ENCODE results near the gene TDRD9.

TDRD9 gene

DNA sequence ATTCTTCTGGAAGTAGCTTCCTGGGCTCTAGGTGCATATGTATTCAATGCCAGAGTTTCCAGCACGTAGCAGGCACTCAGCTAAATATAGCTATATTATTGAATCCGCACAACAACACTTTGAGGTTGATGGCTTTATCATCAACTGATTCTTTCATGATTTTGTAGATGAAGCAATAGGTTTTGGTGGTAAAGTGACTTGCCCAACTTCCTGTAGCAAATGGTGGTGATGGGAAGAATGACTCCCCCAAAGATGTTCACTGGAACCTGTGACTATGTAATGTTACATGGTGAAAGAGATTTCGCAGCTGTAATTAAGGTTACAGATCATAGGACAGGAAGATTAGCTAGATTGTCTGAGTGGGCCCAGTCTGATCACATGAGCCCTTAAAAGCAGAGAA lies 3.2 kb downstream of the TDRD9 start:
- peak; percentile 78 for ATAC-seq
- H3K27ac Mint-ChIP-seq, result peak overlapping the region; percentile 60
- H3K9me3 Mint-ChIP-seq, result no peaks in the 10 kb centered on the region
- no peak for DNase-seq (ENCODE audit: low spot score in 2 of 2)
- H3K4me3 Mint-ChIP-seq, result no peak overlapping the region
- no peaks in the 10 kb centered on the region for H3K36me3 Mint-ChIP-seq
- H3K4me1 Mint-ChIP-seq, result no peaks in the 10 kb centered on the region

GRCh38 chr14:103932791-103933490 lies 4.7 kb downstream of the TDRD9 start:
- H3K4me3 Mint-ChIP-seq, result no peak overlapping the region
- DNase-seq (ENCODE audit: low spot score in 2 of 2), result no peak
- ATAC-seq, result no peak
- peak overlapping the region; percentile 9 for H3K27ac Mint-ChIP-seq
- no peaks in the 10 kb centered on the region for H3K36me3 Mint-ChIP-seq
- no peaks in the 10 kb centered on the region for H3K9me3 Mint-ChIP-seq
- H3K4me1 Mint-ChIP-seq, result no peaks in the 10 kb centered on the region

DNA sequence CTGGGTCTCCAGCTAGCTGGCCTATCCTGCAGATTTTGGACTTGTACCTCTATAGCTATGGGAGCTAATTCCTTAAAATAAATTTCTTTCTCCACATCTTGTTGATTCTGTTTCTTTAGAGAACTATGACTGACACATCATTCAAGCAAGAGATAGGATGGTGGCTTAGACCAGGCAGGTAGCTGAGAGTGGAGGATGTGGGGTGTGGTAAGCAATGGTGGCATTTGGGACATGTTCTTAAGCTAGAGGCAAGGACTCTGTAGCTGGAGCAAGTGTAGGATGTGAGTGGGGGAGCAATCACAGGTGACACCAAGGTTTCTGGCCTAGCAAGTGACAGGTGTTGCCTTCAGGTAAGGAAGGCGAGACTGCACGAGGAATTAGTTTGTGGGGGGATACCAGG lies 6.8 kb downstream of the TDRD9 start:
- Mint-ChIP-seq H3K27ac (no peak overlapping the region), H3K4me3 (no peak overlapping the region), H3K9me3 (no peaks in the 10 kb centered on the region), H3K36me3 (no peaks in the 10 kb centered on the region), H3K4me1 (no peaks in the 10 kb centered on the region)
- ATAC-seq (no peak), DNase-seq (ENCODE audit: low spot score in 2 of 2) (no peak)

- DNase-seq (ENCODE audit: low spot score in 2 of 2), result no peak
- Mint-ChIP-seq H3K36me3 (no peaks in the 10 kb centered on the region), H3K4me3 (no peak overlapping the region), H3K27ac (no peak overlapping the region), H3K4me1 (no peaks in the 10 kb centered on the region), H3K9me3 (no peaks in the 10 kb centered on the region)
- ATAC-seq, result no peak
Observed at GRCh38 chr14:103941462-103941861, 13.2 kb downstream of the TDRD9 start.

- Mint-ChIP-seq H3K27ac (no peak within 1 kb of the TSS), H3K9me3 (no peaks in the 10 kb centered on the region), H3K4me1 (no peaks in the 10 kb centered on the region), H3K36me3 (no peaks in the 10 kb centered on the region), H3K4me3 (no peak within 1 kb of the TSS)
- DNase-seq (ENCODE audit: low spot score in 2 of 2), result no peak
- ATAC-seq, result no peak
Observed at GRCh38 chr14:103941973-103942736, 13.9 kb downstream of the TDRD9 start, which contains the start of gene RD3L. Gene RD3L (minus strand): TSS chr14:103942529. CDS start chr14:103941695, 834 bp downstream.

- DNase-seq (ENCODE audit: low spot score in 2 of 2), result no peak
- Mint-ChIP-seq H3K36me3 (no peaks in the 10 kb centered on the region), H3K9me3 (no peaks in the 10 kb centered on the region), H3K27ac (no peak overlapping the region), H3K4me3 (no peak overlapping the region), H3K4me1 (no peaks in the 10 kb centered on the region)
- no peak for ATAC-seq
Observed at GRCh38 chr14:103943673-103944072, 15.4 kb downstream of the TDRD9 start.

GRCh38 chr14:103946975-103947374 lies 18.7 kb downstream of the TDRD9 start:
- DNase-seq (ENCODE audit: low spot score in 2 of 2) (no peak), ATAC-seq (no peak)
- no peaks in the 10 kb centered on the region for H3K4me1 Mint-ChIP-seq
- H3K9me3 Mint-ChIP-seq, result no peaks in the 10 kb centered on the region
- no peak overlapping the region for H3K4me3 Mint-ChIP-seq
- no peak overlapping the region for H3K27ac Mint-ChIP-seq
- no peaks in the 10 kb centered on the region for H3K36me3 Mint-ChIP-seq

- Mint-ChIP-seq H3K9me3 (no peaks in the 10 kb centered on the region), H3K4me3 (no peak overlapping the region), H3K36me3 (no peaks in the 10 kb centered on the region), H3K4me1 (no peaks in the 10 kb centered on the region), H3K27ac (no peak overlapping the region)
- DNase-seq (ENCODE audit: low spot score in 2 of 2) (no peak), ATAC-seq (no peak)
Observed at GRCh38 chr14:103948442-103948841, 20.2 kb downstream of the TDRD9 start.

DNA sequence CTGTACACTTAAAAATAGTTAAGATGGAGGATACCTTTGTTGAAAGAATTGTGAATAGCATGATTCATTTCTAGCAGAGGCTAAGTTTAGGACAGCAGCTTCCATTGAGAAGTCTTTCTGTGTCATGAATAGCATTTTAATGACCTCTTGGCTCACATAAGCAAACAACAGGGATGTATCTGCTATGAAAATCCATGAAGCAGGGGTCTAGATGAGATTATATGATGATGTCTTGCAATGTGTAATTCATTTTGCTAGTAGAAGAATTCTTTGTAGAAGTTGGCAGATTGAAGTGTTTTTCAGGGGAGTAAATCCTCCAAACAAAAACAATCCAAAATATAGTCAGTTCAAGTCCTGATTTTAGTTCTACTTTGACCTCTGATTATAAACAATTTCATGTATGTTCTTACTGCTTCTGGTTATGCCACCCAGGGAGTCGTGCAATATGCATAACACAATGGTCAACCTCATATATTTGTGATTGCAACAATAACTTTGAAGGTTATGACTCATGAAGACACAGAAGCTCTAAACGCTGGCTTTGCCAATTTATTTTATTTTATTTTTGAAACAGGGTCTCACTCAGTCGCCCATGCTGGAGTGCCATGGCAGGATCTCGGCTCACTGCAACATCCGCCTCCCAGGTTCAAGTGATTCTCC lies 21.0 kb downstream of the TDRD9 start:
- no peak overlapping the region for H3K27ac Mint-ChIP-seq
- H3K4me3 Mint-ChIP-seq, result no peak overlapping the region
- no peaks in the 10 kb centered on the region for H3K9me3 Mint-ChIP-seq
- DNase-seq (ENCODE audit: low spot score in 2 of 2), result no peak
- H3K36me3 Mint-ChIP-seq, result no peaks in the 10 kb centered on the region
- no peak for ATAC-seq
- H3K4me1 Mint-ChIP-seq, result no peaks in the 10 kb centered on the region

GRCh38 chr14:103960457-103961055 lies 32.3 kb downstream of the TDRD9 start:
- DNase-seq (ENCODE audit: low spot score in 2 of 2) (no peak), ATAC-seq (no peak)
- H3K4me3 Mint-ChIP-seq, result no peak overlapping the region
- no peaks in the 10 kb centered on the region for H3K4me1 Mint-ChIP-seq
- H3K27ac Mint-ChIP-seq, result no peak overlapping the region
- no peaks in the 10 kb centered on the region for H3K9me3 Mint-ChIP-seq
- H3K36me3 Mint-ChIP-seq, result no peaks in the 10 kb centered on the region

DNA sequence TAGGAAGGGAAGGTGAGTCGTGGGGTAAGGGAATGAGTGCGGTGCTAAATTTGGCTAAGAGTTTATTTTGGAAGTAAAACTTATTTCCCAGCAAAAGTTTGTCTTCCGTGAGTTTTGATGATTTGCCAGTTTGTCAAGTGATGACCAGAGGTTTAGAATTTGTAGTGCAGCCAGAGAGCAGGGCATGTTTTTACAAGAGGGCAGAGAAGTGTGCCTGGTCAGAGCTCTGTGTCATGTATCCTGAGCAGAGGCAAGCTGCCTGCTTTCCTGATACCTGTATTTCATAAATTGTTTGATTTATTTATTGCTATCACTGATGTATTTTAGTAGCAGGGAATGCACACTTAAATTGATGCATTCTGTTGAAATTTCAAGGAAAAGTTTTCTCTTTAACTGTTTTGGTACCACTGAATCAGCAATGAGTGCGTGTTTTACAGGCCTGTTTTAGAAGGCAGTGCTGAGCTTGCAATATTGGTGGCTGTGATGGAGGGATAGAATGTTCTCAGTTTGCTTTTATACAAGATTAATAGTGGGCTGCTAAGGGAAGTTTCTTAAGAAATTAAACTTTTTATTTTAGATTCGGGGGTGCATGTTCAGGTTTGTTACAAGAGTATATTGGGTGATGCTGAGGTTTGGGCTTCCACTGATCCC lies 33.8 kb downstream of the TDRD9 start:
- Mint-ChIP-seq H3K4me1 (no peaks in the 10 kb centered on the region), H3K27ac (no peak overlapping the region), H3K36me3 (no peaks in the 10 kb centered on the region), H3K9me3 (no peaks in the 10 kb centered on the region), H3K4me3 (no peak overlapping the region)
- ATAC-seq (no peak), DNase-seq (ENCODE audit: low spot score in 2 of 2) (no peak)

- H3K4me1 Mint-ChIP-seq, result no peaks in the 10 kb centered on the region
- no peaks in the 10 kb centered on the region for H3K36me3 Mint-ChIP-seq
- no peak for ATAC-seq
- no peaks in the 10 kb centered on the region for H3K9me3 Mint-ChIP-seq
- no peak overlapping the region for H3K27ac Mint-ChIP-seq
- no peak overlapping the region for H3K4me3 Mint-ChIP-seq
- no peak for DNase-seq (ENCODE audit: low spot score in 2 of 2)
Observed at GRCh38 chr14:103966631-103967030, 38.4 kb downstream of the TDRD9 start.

DNA sequence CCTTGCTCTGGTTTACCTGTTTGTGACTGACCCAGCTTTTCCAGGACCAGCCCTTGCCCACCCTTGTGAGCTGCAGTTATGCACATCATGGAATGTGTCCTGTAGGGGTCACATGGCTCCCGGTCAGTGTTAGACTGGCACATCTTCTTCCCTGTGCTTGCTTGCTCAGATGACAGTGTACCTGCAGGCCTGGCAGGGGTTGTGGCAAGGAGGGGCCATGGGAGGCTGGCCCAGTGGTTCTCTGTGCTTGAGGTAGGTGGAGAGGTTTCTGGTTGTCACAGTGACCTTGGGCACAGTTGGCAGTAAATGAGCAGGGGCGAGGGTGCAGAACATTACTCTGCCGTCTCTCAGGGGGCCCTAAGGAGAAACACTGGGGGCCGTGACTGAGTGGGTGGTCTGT lies 41.7 kb downstream of the TDRD9 start:
- H3K27ac Mint-ChIP-seq, result no peak overlapping the region
- no peak overlapping the region for H3K4me3 Mint-ChIP-seq
- H3K36me3 Mint-ChIP-seq, result no peaks in the 10 kb centered on the region
- H3K4me1 Mint-ChIP-seq, result no peaks in the 10 kb centered on the region
- ATAC-seq (no peak), DNase-seq (ENCODE audit: low spot score in 2 of 2) (no peak)
- H3K9me3 Mint-ChIP-seq, result no peaks in the 10 kb centered on the region

GRCh38 chr14:103973354-103973753 lies 45.1 kb downstream of the TDRD9 start:
- Mint-ChIP-seq H3K9me3 (no peaks in the 10 kb centered on the region), H3K27ac (no peak overlapping the region), H3K4me1 (no peaks in the 10 kb centered on the region), H3K4me3 (no peak overlapping the region), H3K36me3 (no peaks in the 10 kb centered on the region)
- DNase-seq (ENCODE audit: low spot score in 2 of 2), result no peak
- no peak for ATAC-seq

DNA sequence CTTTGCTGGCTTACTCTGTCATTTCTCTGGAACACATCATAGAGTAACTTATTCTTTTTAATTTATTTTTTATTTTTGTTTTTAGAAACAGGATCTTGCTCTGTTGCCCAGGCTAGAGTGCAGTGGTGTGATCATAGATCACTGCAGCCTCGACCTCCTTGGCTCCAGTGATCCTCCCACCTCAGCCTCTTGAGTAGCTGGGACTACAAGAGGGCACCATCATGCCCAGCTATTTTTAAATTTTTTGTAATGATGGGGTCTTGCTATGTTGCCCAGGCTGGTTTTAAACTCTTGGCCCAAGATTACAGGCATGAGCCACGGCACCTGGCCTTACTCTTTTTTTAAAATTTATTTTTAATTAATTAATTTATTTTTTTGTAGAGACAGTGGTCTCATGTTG lies 46.3 kb downstream of the TDRD9 start:
- no peak for ATAC-seq
- Mint-ChIP-seq H3K36me3 (no peaks in the 10 kb centered on the region), H3K4me1 (no peaks in the 10 kb centered on the region), H3K4me3 (no peak overlapping the region), H3K9me3 (no peaks in the 10 kb centered on the region), H3K27ac (no peak overlapping the region)
- no peak for DNase-seq (ENCODE audit: low spot score in 2 of 2)
